ENCODE results near the gene FNIP1.
"Not testable (repeated sequence)": the region's sequence is repeated elsewhere in the genome, so short reads cannot be mapped to it uniquely, and the experiment has no call there.

Gene FNIP1

DNA sequence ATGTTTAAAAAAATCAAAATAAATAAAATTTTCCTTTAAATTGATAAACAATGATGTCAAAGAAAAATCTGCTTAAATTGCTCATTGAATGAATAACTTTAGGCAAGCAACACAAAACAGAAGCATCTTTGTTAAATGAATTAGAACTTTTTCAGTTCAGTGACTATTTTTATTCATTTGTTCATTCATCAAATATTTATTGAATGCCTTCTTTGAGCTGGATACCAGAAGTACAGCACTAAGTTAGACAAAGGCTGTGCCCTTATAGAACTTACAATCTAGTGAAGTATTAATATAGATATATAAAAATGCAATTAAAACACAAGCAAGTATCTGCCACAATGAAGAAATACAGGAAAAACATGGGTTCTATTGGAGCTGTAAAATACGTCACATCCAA, 10.8 kb downstream of the FNIP1 start:
- TF ChIP-seq, protein P1, sequence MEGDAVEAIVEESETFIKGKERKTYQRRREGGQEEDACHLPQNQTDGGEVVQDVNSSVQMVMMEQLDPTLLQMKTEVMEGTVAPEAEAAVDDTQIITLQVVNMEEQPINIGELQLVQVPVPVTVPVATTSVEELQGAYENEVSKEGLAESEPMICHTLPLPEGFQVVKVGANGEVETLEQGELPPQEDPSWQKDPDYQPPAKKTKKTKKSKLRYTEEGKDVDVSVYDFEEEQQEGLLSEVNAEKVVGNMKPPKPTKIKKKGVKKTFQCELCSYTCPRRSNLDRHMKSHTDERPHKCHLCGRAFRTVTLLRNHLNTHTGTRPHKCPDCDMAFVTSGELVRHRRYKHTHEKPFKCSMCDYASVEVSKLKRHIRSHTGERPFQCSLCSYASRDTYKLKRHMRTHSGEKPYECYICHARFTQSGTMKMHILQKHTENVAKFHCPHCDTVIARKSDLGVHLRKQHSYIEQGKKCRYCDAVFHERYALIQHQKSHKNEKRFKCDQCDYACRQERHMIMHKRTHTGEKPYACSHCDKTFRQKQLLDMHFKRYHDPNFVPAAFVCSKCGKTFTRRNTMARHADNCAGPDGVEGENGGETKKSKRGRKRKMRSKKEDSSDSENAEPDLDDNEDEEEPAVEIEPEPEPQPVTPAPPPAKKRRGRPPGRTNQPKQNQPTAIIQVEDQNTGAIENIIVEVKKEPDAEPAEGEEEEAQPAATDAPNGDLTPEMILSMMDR (IDR thresholded peaks at IDR 0.05; ENCODE audit: borderline replicate concordance, insufficient read depth, low read depth, low read length), result no peak
- H3K4me3 ChIP-seq (ENCODE audit: low read depth, low read length), result no peak overlapping the region

DNA sequence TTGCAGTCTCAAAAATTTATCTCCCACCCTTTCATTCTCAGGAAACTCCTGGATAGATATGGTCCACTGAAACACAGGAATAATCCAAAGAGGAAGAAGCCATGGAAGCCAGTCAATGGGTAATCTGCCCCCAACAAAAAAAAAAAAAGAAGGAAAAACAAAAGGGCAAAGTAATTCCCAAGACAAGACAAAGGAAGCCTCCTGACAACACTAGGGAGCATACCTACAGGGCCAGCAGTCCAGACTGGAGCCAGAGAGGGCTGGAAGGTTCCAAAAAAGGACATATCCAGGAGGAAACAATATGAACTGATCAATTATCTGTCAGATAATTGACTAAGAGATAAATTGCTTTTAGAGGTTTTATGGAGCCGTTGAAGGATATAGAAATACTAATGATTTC, 12.9 kb downstream of the FNIP1 start:
- no peak overlapping the region for H3K4me3 ChIP-seq (ENCODE audit: low read depth, low read length)
- TF ChIP-seq, protein P1 (IDR thresholded peaks at IDR 0.05; ENCODE audit: borderline replicate concordance, insufficient read depth, low read depth, low read length), result no peak

DNA sequence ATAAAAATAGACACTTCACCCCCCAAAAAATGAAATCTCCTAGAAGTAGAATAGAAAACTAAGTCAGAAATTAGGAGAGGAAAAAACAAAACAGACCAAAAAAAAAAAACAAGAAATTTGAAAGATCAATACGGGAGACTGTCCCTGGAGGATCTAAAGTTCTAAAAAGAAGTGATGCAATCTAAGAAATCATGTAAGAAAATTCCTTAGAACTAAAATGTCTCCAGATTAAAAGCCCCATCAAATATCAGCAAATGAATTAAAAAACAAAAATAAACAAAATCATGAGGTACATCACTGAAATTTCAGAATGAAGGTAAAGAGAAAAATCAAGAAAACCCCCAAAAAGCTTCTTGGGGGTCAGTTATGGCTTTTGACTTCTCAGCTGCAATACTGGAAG, 13.5 kb downstream of the FNIP1 start:
- no peak overlapping the region for H3K4me3 ChIP-seq (ENCODE audit: low read depth, low read length)
- TF ChIP-seq, protein P1 (IDR thresholded peaks at IDR 0.05; ENCODE audit: borderline replicate concordance, insufficient read depth, low read depth, low read length), result no peak

DNA sequence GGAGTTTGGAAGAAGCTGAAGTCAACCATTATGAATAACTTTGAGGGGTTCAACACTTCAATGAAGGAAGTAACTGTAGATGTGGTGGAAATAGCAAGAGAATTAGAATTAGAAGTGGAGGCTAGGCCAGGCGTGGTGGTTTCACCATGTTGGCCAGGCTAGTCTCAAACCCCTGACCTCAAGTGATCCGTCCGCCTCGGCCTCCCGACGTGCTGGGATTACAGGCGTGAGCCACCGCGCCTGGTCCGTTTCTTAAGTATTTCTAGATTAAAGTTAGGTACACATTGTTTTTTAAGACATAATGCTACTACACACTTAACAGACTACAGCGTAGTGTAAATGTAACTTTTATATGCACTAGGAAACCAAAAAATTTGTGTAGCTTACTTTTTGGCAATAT, 14.1 kb downstream of the FNIP1 start:
- TF ChIP-seq, protein P1 (IDR thresholded peaks at IDR 0.05; ENCODE audit: borderline replicate concordance, insufficient read depth, low read depth, low read length), result no peak
- H3K4me3 ChIP-seq (ENCODE audit: low read depth, low read length), result no peak overlapping the region

DNA sequence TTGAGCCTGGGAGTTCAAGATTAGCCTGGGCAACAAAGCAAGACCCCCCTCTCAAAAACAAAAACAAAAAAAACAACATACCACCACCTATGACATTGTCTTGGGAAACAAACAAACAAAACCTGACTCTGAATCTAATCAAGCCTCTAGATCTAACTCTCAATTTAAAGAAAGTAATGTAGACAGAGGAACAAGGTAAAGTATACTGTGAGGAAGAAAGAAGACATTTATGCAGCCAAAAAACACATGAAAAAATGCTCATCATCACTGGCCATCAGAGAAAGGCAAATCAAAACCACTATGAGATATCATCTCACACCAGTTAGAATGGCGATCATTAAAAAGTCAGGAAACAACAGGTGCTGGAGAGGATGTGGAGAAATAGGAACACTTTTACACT, 18.7 kb downstream of the FNIP1 start:
- H3K4me3 ChIP-seq (ENCODE audit: low read depth, low read length), result not testable (repeated sequence)

DNA sequence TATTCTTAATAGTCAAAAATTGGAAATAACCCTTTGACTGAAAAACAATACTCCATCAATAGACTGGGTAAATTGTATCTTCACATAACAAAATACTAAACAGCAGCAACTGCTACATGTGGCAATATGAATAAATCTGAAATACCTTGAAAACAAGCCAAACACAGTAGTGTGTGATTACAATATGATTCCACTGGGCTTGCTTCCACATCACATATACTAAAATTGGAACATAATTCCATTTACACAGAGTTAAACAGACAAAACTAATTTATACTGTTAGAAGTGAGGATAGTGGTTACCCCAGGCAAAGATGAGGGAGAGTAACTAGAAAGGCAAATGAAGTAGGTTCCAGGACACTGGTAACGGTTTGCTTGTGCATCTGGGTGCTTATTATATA, 20.4 kb downstream of the FNIP1 start:
- TF ChIP-seq, protein P1 (IDR thresholded peaks at IDR 0.05; ENCODE audit: borderline replicate concordance, insufficient read depth, low read depth, low read length), result no peak
- H3K4me3 ChIP-seq (ENCODE audit: low read depth, low read length), result no peak overlapping the region

DNA sequence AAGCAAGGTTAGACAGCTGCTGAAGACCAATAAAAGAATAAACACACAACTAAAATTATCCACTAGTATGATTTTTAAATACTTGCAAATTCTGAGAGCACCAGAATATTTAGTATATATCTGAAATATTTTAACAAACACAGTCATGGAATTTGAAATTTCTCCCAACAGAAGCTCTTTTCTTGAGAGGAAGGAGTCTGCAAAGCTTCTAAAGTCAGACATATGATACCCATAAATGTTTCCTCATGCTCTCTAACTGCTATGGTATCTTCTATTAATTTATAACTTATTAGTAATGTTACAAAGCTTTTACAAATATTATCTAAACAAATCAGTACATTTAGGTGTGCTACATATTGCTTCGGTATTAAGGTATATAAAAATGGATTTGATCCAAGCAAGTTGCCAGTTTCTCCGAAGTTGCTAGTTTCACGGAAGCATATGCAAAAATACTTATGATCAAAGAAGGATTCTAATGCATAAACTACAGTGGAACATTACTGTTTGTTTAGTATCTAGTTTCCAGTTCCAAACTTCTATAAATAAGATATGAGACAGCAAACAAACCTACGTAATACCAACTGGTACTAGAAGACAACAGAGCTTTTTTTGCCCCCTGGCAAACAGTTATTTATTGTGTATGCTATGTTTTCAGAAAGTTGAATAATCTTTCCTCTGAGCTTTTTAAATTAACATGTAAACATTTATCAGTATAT, 22.0 kb downstream of the FNIP1 start:
- H3K4me3 ChIP-seq (ENCODE audit: low read depth, low read length), result no peak overlapping the region
- TF ChIP-seq, protein P1 (IDR thresholded peaks at IDR 0.05; ENCODE audit: borderline replicate concordance, insufficient read depth, low read depth, low read length), result no peak

Measured in GM12875 (cell line).